Endothelial cell of umbilical vein (primary cell): ENCODE results near the gene NOTCH1. TPM values are rescaled to one million over a fixed set of nuclear protein-coding genes. Genes with fewer than 3 reads are reported as not detected.

Experiments used
- BruUV-seq: library from RNA; stranded (reverse); fragments of 400-500 nt; replicated peaks from 2 replicates; lab custom pipeline; 2021; lab: Mats Ljungman, UMichigan
- CTCF ChIA-PET: fragments of 300-600, 350-600 bp; sonication (Branson Sonifier 250); formaldehyde crosslinking; loops from one replicate; lab custom pipeline; 2021; ENCODE audit warnings: antibody characterized with exemption, inconsistent platforms; lab: Charles Lee
- POLR2A ChIA-PET: fragments of 300-600, 350-600 bp; sonication (Branson Sonifier 250); formaldehyde crosslinking; loops from one replicate; lab custom pipeline; 2021; ENCODE audit warnings: antibody characterized with exemption, inconsistent platforms; lab: Charles Lee
- DNase-seq: peaks from one replicate; pipeline ENCODE4 v3.0.0-alpha.2; 2011; ENCODE audit warnings: low read depth, low spot score
- FAIRE-seq: peaks from 2 replicates; lab custom pipeline; 2011; peaks lifted over from hg19 to GRCh38; lab: Jason Lieb, UNC
- H2AFZ ChIP-seq: 2 replicates; pipeline ENCODE4 v1.6.0; 2012; ENCODE audit warnings: low read depth, low read length, control low read depth, inconsistent platforms
- H3K27ac ChIP-seq: 2 replicates; pipeline ENCODE4 v1.5.1; 2011; ENCODE audit warnings: low read depth, mild to moderate bottlenecking, control low read depth, low read length, moderate library complexity; ENCODE audit not compliant: insufficient read depth
- H3K27me3 ChIP-seq, 2 experiments: 2 replicates each; pipeline versions ENCODE4 v1.6.0 to v1.6.1; 2011; ENCODE audit warnings: low read length in 2 of 2, mixed read lengths in 1 of 2; ENCODE audit not compliant: control insufficient read depth in 2 of 2, insufficient read depth in 2 of 2
- H3K36me3 ChIP-seq, 2 experiments: 2 replicates in 1 of 2; 3 replicates in 1 of 2; pipeline ENCODE4 v1.5.1; 2011; ENCODE audit warnings: low read length in 2 of 2, mild to moderate bottlenecking in 1 of 2, moderate library complexity in 1 of 2; ENCODE audit not compliant: control insufficient read depth in 2 of 2, insufficient read depth in 2 of 2; ENCODE audit errors: extremely low read depth in 1 of 2
- H3K4me1 ChIP-seq: 3 replicates; pipeline ENCODE4 v1.5.1; 2011; ENCODE audit warnings: mild to moderate bottlenecking, low read length; ENCODE audit not compliant: control insufficient read depth, insufficient read depth; ENCODE audit errors: extremely low read depth
- H3K4me2 ChIP-seq: 2 replicates; pipeline ENCODE4 v1.6.1; 2011; ENCODE audit warnings: low read length, control low read depth, mixed read lengths; ENCODE audit not compliant: insufficient read depth
- H3K4me3 ChIP-seq, 3 experiments: fragments of 200-600 bp in 1 of 3; sonication (generic), shearing (Covaris generic) in 1 of 3; replicated peaks in 1 of 3; 2 replicates each; pipeline ENCODE4 v1.5.1; 2011 to 2016; ENCODE audit warnings: control low read depth in 3 of 3, low read length in 3 of 3, mild to moderate bottlenecking in 2 of 3, inconsistent platforms in 1 of 3, low read depth in 1 of 3, moderate library complexity in 1 of 3; ENCODE audit not compliant: insufficient read depth in 1 of 3
- H3K79me2 ChIP-seq: 2 replicates; pipeline ENCODE4 v1.6.0; 2012; ENCODE audit warnings: low read length, inconsistent platforms; ENCODE audit not compliant: control insufficient read depth, insufficient read depth
- H3K9ac ChIP-seq: replicated peaks from 2 replicates; pipeline ENCODE3; 2011; ENCODE audit warnings: low read length, control low read depth; ENCODE audit not compliant: insufficient read depth; ENCODE audit errors: extremely low read depth
- H3K9me1 ChIP-seq: replicated peaks from 3 replicates; pipeline ENCODE4 v1.6.0; 2011; ENCODE audit warnings: mild to moderate bottlenecking, low read length; ENCODE audit not compliant: control insufficient read depth, insufficient read depth; ENCODE audit errors: extremely low read depth
- H3K9me3 ChIP-seq: replicated peaks from 2 replicates; pipeline ENCODE4 v1.5.1; 2012; ENCODE audit warnings: low read length, inconsistent platforms; ENCODE audit not compliant: control insufficient read depth, insufficient read depth
- H4K20me1 ChIP-seq: replicated peaks from 2 replicates; pipeline ENCODE3; 2011; ENCODE audit warnings: mild to moderate bottlenecking, low read length; ENCODE audit not compliant: control insufficient read depth, insufficient read depth; ENCODE audit errors: extremely low read depth
- CTCF ChIP-seq, 2 donors: IDR thresholded peaks; 1 replicate in 1 of 2; 2 replicates in 1 of 2; pipeline ENCODE4 v1.5.1; 2011; ENCODE audit warnings: low read length in 2 of 2, mild to moderate bottlenecking in 2 of 2, moderate library complexity in 2 of 2, control low read depth in 1 of 2, inconsistent platforms in 1 of 2, low read depth in 1 of 2; ENCODE audit not compliant: insufficient read depth in 1 of 2; ENCODE audit errors: extremely low read depth in 1 of 2
- GATA2 ChIP-seq: IDR thresholded peaks from 2 replicates; pipeline ENCODE4 v1.7.0; 2011; ENCODE audit warnings: low read depth, mild to moderate bottlenecking, moderate library complexity, mixed read lengths, low read length; ENCODE audit not compliant: insufficient read length, insufficient read depth
- JUN ChIP-seq: IDR thresholded peaks from 2 replicates; pipeline ENCODE4 v1.6.1; 2011; ENCODE audit warnings: borderline replicate concordance, low read depth; ENCODE audit not compliant: insufficient read length, insufficient read depth
- MAX ChIP-seq: IDR thresholded peaks from 2 replicates; pipeline ENCODE4 v1.6.1; 2011; ENCODE audit not compliant: insufficient read depth, insufficient read length
- MYC ChIP-seq: IDR thresholded peaks from one replicate; pipeline ENCODE4 v1.6.1; 2011; ENCODE audit warnings: mild to moderate bottlenecking, low read depth, low read length
- POLR2A ChIP-seq: IDR thresholded peaks from 2 replicates; pipeline ENCODE4 v1.6.1; 2012; ENCODE audit warnings: low read depth, mild to moderate bottlenecking, control low read depth, low read length
- POLR2AphosphoS5 ChIP-seq: IDR thresholded peaks from 2 replicates; pipeline ENCODE4 v1.6.1; 2012; ENCODE audit warnings: low read depth, mild to moderate bottlenecking, control low read depth, low read length, moderate library complexity; ENCODE audit not compliant: insufficient read depth
- dilution Hi-C: fragments of 300-500 bp; cut with MboI; formaldehyde crosslinking; loops from one replicate; pipeline ENCODE4 v1.15.0; 2019; ENCODE audit warnings: low sequenced_read_pairs; ENCODE audit not compliant: extremely low pct_ligation_motif_present
- intact Hi-C: fragments of 100-400 bp; cut with micrococcal nuclease; formaldehyde crosslinking; loops from one replicate; pipeline ENCODE4 v1.10.0; 2022
- polyA plus RNA-seq, 4 experiments: library from polyadenylated mRNA; depleted of rRNA in 3 of 4; stranded (reverse) in 3 of 4; unstranded in 1 of 4; fragments of >200 nt; gene quantifications; 2 replicates each; pipeline versions ENCODE4 v1.2.1 to v1.2.3, GENCODE V29; 2011 to 2012; ENCODE audit warnings: missing spikeins in 1 of 4
- total RNA-seq: library from RNA; stranded (reverse); gene quantifications from 2 replicates; pipeline ENCODE4 v1.2.3, GENCODE V29; 2021

NOTCH1 gene
- total and polyA plus RNA-seq, 2 donors (not counting 3 experiments of a cell fraction or from before 2014, with no cell fraction given): 31.7 to 153 TPM

- no peak overlapping the region for H3K27ac ChIP-seq
- H3K4me2 ChIP-seq: no peak overlapping the region
- peaks cover 12% of the 10 kb centered on the region for H3K79me2 ChIP-seq
- dilution Hi-C loops (no loop called here), intact Hi-C loops (no loop called here)
- BruUV-seq: no TSS peak
- H3K4me3 ChIP-seq: no peak overlapping the region
- no peaks in the 10 kb centered on the region for H3K9me3 ChIP-seq
- H3K9ac ChIP-seq: no peak overlapping the region
- H3K36me3 ChIP-seq: peaks cover 41 to 92% of the 10 kb centered on the region in 2 experiments
- POLR2A ChIA-PET: no interaction called here
- TF ChIP-seq POLR2AphosphoS5 (peak; percentile 10), MYC (no peak), POLR2A (no peak), JUN (no peak)
- CTCF ChIA-PET: interaction anchor here (1.4 to 2.5 kb wide), 2 partner anchors 19 to 121 kb away, joined by 4 to 8 read pairs; no protein-coding TSS in a partner anchor
- DNase-seq: no peak
- H3K9me1 ChIP-seq: no peaks in the 10 kb centered on the region
- H4K20me1 ChIP-seq: no peaks in the 10 kb centered on the region
- no peaks in the 10 kb centered on the region for H3K4me1 ChIP-seq
- H3K27me3 ChIP-seq: no peaks in the 10 kb centered on the region
- H2AFZ ChIP-seq: no peak overlapping the region
- no peak for FAIRE-seq
These were observed 41.1 kb downstream of the NOTCH1 start for GRCh38 chr9:136504512-136505348.

GRCh38 chr9:136502940-136503550 lies 42.8 kb downstream of the NOTCH1 start:
- H3K27ac ChIP-seq: no peak overlapping the region
- dilution Hi-C loops: no loop called here
- no peak overlapping the region for H3K9ac ChIP-seq
- H3K4me1 ChIP-seq: no peaks in the 10 kb centered on the region
- FAIRE-seq: no peak
- H3K9me3 ChIP-seq: no peaks in the 10 kb centered on the region
- H2AFZ ChIP-seq: no peak overlapping the region
- no peaks in the 10 kb centered on the region for H3K9me1 ChIP-seq
- ChIA-PET POLR2A (no interaction called here), CTCF (interaction anchor here (1.0 to 2.5 kb wide), 4 partner anchors 15 to 129 kb away, joined by 3 to 8 read pairs (median 4); no protein-coding TSS in a partner anchor)
- H4K20me1 ChIP-seq: no peaks in the 10 kb centered on the region
- no peak overlapping the region for H3K4me2 ChIP-seq
- H3K36me3 ChIP-seq: peaks cover 48 to 91% of the 10 kb centered on the region in 2 experiments
- no peak for TF ChIP-seq POLR2A
- no peak for TF ChIP-seq MAX
- peak in 1 of 2 donors; percentile 21 for TF ChIP-seq CTCF (IDR thresholded peaks at IDR 0.05; ENCODE audit: extremely low read depth in 1 of 2, insufficient read depth in 1 of 2, low read depth in 1 of 2, low read length in 2 of 2)
- TF ChIP-seq GATA2: no peak
- no peak for TF ChIP-seq POLR2AphosphoS5
- TF ChIP-seq MYC: no peak
- H3K27me3 ChIP-seq: no peaks in the 10 kb centered on the region
- DNase-seq: no peak
- intact Hi-C loops: no loop called here
- H3K79me2 ChIP-seq: peaks cover 7% of the 10 kb centered on the region
- BruUV-seq: no TSS peak
- no peak overlapping the region for H3K4me3 ChIP-seq
